H1 (cell line): Measurements from ENCODE around the gene BNIP2. TPM values are rescaled to one million over a fixed set of nuclear protein-coding genes. Genes with fewer than 3 reads are reported as not detected.

Experiments used
- POU5F1 ChIP-seq: IDR thresholded peaks from 2 replicates; pipeline ENCODE4 v1.6.1; 2011; ENCODE audit warnings: low read depth, mild to moderate bottlenecking, low read length, moderate library complexity
- polyA plus RNA-seq, 7 experiments: library from polyadenylated mRNA; depleted of rRNA in 3 of 7; stranded (reverse) in 5 of 7; unstranded in 2 of 7; fragments of >200 nt in 5 of 7; fragments of 200-250 nt in 2 of 7; gene quantifications; 1 replicate in 5 of 7; 2 replicates in 1 of 7; 4 replicates in 1 of 7; pipeline versions ENCODE4 v1.2.1 to v1.2.3, GENCODE V29; 2011 to 2013; ENCODE audit warnings: missing spikeins in 2 of 7, mixed read lengths in 2 of 7
- total RNA-seq: library from RNA; stranded (reverse); fragmentation: NEBNext Ultra II Directional; extraction: Animal tissue kit (Norgen Biotek cat#: 25700); gene quantifications from 2 replicates; pipeline ENCODE4 v1.2.1, GENCODE V29; 2021

The BNIP2 gene
- total and polyA plus RNA-seq, 2 of the 8 experiments (the other 6 are each of a cell fraction or from before 2014, with no cell fraction given): 11.8 to 40.6 TPM

GRCh38 chr15:59614153-59614552, 75.0 kb downstream of the BNIP2 start (continued):
- TF ChIP-seq POU5F1: no peak
